OCI-LY1 (cell line): ENCODE measurements around the gene TTYH3.

Experiments
- EZH2 ChIP-seq: fragments of 200-600 bp; sonication (generic), shearing (Covaris generic); IDR thresholded peaks from 2 replicates; pipeline ENCODE4 v1.8.0; 2017; ENCODE audit warnings: borderline replicate concordance, mixed run types, mild to moderate bottlenecking, antibody characterized with exemption, low read length, moderate library complexity, mixed read lengths
- TF ChIP-seq, protein P1 (sequence below): fragments of 200-600 bp; sonication (generic), shearing (Covaris generic); IDR thresholded peaks from 2 replicates; pipeline ENCODE4 v1.5.1; 2017; ENCODE audit warnings: mild to moderate bottlenecking, antibody characterized with exemption, low read length, moderate library complexity, mixed read lengths

DNA sequence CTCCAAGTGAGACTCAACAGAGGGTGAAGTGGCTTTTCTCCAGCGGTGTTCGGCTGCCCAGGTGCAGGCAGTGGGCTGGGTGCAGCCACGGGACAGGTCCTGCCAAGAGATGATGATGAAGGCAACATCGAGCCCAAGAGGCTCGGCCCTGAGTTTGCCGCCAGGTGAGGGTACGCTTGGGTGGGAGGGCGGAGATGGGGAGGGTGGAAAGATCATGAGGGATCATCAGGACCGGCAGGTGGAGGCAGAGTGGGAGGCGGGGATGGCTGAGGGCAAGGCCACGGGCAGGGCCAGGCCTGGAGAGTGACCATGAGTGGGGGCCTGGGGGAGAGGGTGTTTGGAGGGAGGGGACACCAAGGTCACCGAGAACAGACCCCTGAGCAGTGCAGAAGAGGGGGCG lies 38.4 kb downstream of the TTYH3 start:
- no peak for TF ChIP-seq EZH2
- TF ChIP-seq, protein P1, sequence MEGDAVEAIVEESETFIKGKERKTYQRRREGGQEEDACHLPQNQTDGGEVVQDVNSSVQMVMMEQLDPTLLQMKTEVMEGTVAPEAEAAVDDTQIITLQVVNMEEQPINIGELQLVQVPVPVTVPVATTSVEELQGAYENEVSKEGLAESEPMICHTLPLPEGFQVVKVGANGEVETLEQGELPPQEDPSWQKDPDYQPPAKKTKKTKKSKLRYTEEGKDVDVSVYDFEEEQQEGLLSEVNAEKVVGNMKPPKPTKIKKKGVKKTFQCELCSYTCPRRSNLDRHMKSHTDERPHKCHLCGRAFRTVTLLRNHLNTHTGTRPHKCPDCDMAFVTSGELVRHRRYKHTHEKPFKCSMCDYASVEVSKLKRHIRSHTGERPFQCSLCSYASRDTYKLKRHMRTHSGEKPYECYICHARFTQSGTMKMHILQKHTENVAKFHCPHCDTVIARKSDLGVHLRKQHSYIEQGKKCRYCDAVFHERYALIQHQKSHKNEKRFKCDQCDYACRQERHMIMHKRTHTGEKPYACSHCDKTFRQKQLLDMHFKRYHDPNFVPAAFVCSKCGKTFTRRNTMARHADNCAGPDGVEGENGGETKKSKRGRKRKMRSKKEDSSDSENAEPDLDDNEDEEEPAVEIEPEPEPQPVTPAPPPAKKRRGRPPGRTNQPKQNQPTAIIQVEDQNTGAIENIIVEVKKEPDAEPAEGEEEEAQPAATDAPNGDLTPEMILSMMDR: no peak
